Measurements from ENCODE around the gene KRT86. TPM values are rescaled to one million over a fixed set of nuclear protein-coding genes. Genes with fewer than 3 reads are reported as not detected.

KRT86 gene
- total and polyA plus RNA-seq, 2 experiments from 2014 or later: 0.11 to 0.16 TPM

- H3K27me3 ChIP-seq (replicated peaks; ENCODE audit: insufficient read depth): no peaks in the 10 kb centered on the region
- TF ChIP-seq EZH2 (IDR thresholded peaks at IDR 0.05; ENCODE audit: insufficient read depth, poor library complexity, severe bottlenecking): no peak
- peak; percentile 65; the same call in 1 of the 2 replicates for TF ChIP-seq EZH2phosphoT487 (IDR thresholded peaks at IDR 0.05; ENCODE audit: insufficient read depth, low read depth)
- H2AFZ ChIP-seq: no peak overlapping the region
- DNase-seq: peak; percentile 95
- no peaks in the 10 kb centered on the region for H3K79me2 ChIP-seq (ENCODE audit: insufficient read depth)
- H3K36me3 ChIP-seq (ENCODE audit: low read depth): no peaks in the 10 kb centered on the region
- H3F3A ChIP-seq (ENCODE audit: insufficient read depth): peaks cover 33% of the 10 kb centered on the region
- H3K4me3 ChIP-seq: peak overlapping the region; percentile 22; the same call in 1 of the 2 replicates
- no peaks in the 10 kb centered on the region for H3K9me2 ChIP-seq (ENCODE audit: insufficient read depth)
- H3K27ac ChIP-seq: peak overlapping the region; percentile 100
- H3K9ac ChIP-seq: peak overlapping the region; percentile 92
- no peaks in the 10 kb centered on the region for H4K20me1 ChIP-seq (ENCODE audit: insufficient read depth)
- WGBS, 2 experiments (ENCODE audit: low coverage in 1 of 2, low lambda C conversion rate in 2 of 2, missing lambda C conversion rate in 2 of 2): 5 to 7% methylated on average over 3 of the region's 3 CpGs
- H3K4me1 ChIP-seq (ENCODE audit: insufficient read depth): peaks cover 41% of the 10 kb centered on the region
- peak overlapping the region; percentile 68 for H3K4me2 ChIP-seq (ENCODE audit: unreplicated experiment)
- H3K9me3 ChIP-seq (ENCODE audit: low read depth): no peaks in the 10 kb centered on the region
- in situ Hi-C loops (cut with MboI): no loop called here
Observed at GRCh38 chr12:52280319-52280795, 5.9 kb downstream of the KRT86 start.

GRCh38 chr12:52280796-52281560 is 6.5 kb downstream of the KRT86 start:
- DNase-seq: peak; percentile 98
- Histone ChIP-seq H3K4me1 (ENCODE audit: insufficient read depth) (peaks cover 47% of the 10 kb centered on the region), H3K36me3 (ENCODE audit: low read depth) (no peaks in the 10 kb centered on the region), H3K4me3 (peak overlapping the region; percentile 22; the same call in 1 of the 2 replicates), H3K9me2 (ENCODE audit: insufficient read depth) (no peaks in the 10 kb centered on the region), H3K27me3 (replicated peaks; ENCODE audit: insufficient read depth) (no peaks in the 10 kb centered on the region), H2AFZ (no peak overlapping the region), H3K4me2 (ENCODE audit: unreplicated experiment) (peak overlapping the region; percentile 68), H3K9ac (peak overlapping the region; percentile 92), H3K9me3 (ENCODE audit: low read depth) (no peaks in the 10 kb centered on the region), H3K79me2 (ENCODE audit: insufficient read depth) (no peaks in the 10 kb centered on the region), H4K20me1 (ENCODE audit: insufficient read depth) (no peaks in the 10 kb centered on the region), H3K27ac (peak overlapping the region; percentile 100), H3F3A (ENCODE audit: insufficient read depth) (peaks cover 37% of the 10 kb centered on the region)
- in situ Hi-C loops (cut with MboI): no loop called here
- TF ChIP-seq EZH2 (IDR thresholded peaks at IDR 0.05; ENCODE audit: insufficient read depth, poor library complexity, severe bottlenecking) (no peak), EZH2phosphoT487 (IDR thresholded peaks at IDR 0.05; ENCODE audit: insufficient read depth, low read depth) (0 out of 2 replicates have a peak, but pooled peaks have one; percentile 10)
- WGBS, 2 experiments (ENCODE audit: low coverage in 1 of 2, low lambda C conversion rate in 2 of 2, missing lambda C conversion rate in 2 of 2): 7 to 15% methylated on average over 4 of the region's 4 CpGs

GRCh38 chr12:52284562-52285171 is 10.2 kb downstream of the KRT86 start:
- no peak overlapping the region for H3K4me3 ChIP-seq
- peak overlapping the region; percentile 53 for H3K27ac ChIP-seq
- H3K79me2 ChIP-seq (ENCODE audit: insufficient read depth): no peaks in the 10 kb centered on the region
- H3K9me2 ChIP-seq (ENCODE audit: insufficient read depth): no peaks in the 10 kb centered on the region
- H3F3A ChIP-seq (ENCODE audit: insufficient read depth): peaks cover 31% of the 10 kb centered on the region
- in situ Hi-C loops (cut with MboI): no loop called here
- H4K20me1 ChIP-seq (ENCODE audit: insufficient read depth): no peaks in the 10 kb centered on the region
- H3K36me3 ChIP-seq (ENCODE audit: low read depth): no peaks in the 10 kb centered on the region
- no peaks in the 10 kb centered on the region for H3K27me3 ChIP-seq (replicated peaks; ENCODE audit: insufficient read depth)
- H3K4me2 ChIP-seq (ENCODE audit: unreplicated experiment): no peak overlapping the region
- DNase-seq: no peak
- H2AFZ ChIP-seq: no peak overlapping the region
- H3K9me3 ChIP-seq (ENCODE audit: low read depth): no peaks in the 10 kb centered on the region
- H3K4me1 ChIP-seq (ENCODE audit: insufficient read depth): peaks cover 35% of the 10 kb centered on the region
- 65 to 66% methylated on average over 4 of the region's 4 CpGs for WGBS, 2 experiments (ENCODE audit: low coverage in 1 of 2, low lambda C conversion rate in 2 of 2, missing lambda C conversion rate in 2 of 2)
- TF ChIP-seq EZH2phosphoT487 (IDR thresholded peaks at IDR 0.05; ENCODE audit: insufficient read depth, low read depth) (no peak), EZH2 (IDR thresholded peaks at IDR 0.05; ENCODE audit: insufficient read depth, poor library complexity, severe bottlenecking) (no peak)
- no peak overlapping the region for H3K9ac ChIP-seq

GRCh38 chr12:52285172-52285745 is 10.8 kb downstream of the KRT86 start:
- in situ Hi-C loops (cut with MboI): no loop called here
- Histone ChIP-seq H3K9me2 (ENCODE audit: insufficient read depth) (no peaks in the 10 kb centered on the region), H2AFZ (no peak overlapping the region), H3K27me3 (replicated peaks; ENCODE audit: insufficient read depth) (no peaks in the 10 kb centered on the region), H3K4me2 (ENCODE audit: unreplicated experiment) (no peak overlapping the region), H3K9ac (no peak overlapping the region), H4K20me1 (ENCODE audit: insufficient read depth) (no peaks in the 10 kb centered on the region), H3K36me3 (ENCODE audit: low read depth) (no peaks in the 10 kb centered on the region), H3K4me3 (no peak overlapping the region), H3K4me1 (ENCODE audit: insufficient read depth) (peaks cover 30% of the 10 kb centered on the region), H3K79me2 (ENCODE audit: insufficient read depth) (no peaks in the 10 kb centered on the region), H3K27ac (peak overlapping the region; percentile 53), H3F3A (ENCODE audit: insufficient read depth) (peaks cover 26% of the 10 kb centered on the region), H3K9me3 (ENCODE audit: low read depth) (no peaks in the 10 kb centered on the region)
- WGBS, 2 experiments (ENCODE audit: low coverage in 1 of 2, low lambda C conversion rate in 2 of 2, missing lambda C conversion rate in 2 of 2): 33 to 34% methylated on average over 2 of the region's 2 CpGs
- DNase-seq: peak; percentile 79
- TF ChIP-seq EZH2 (IDR thresholded peaks at IDR 0.05; ENCODE audit: insufficient read depth, poor library complexity, severe bottlenecking): no peak
- TF ChIP-seq EZH2phosphoT487 (IDR thresholded peaks at IDR 0.05; ENCODE audit: insufficient read depth, low read depth): 0 out of 2 replicates have a peak, but pooled peaks have one; percentile 35
